Adrenal gland (tissue), 5 donors: ENCODE results near the gene GPR75.

ENCODE experiments used
- POLR2A ChIP-seq, 2 donors: fragments of 450-650 bp; IDR thresholded peaks; one replicate each; pipeline ENCODE4 v1.6.1; 2017; ENCODE audit warnings: antibody characterized with exemption in 2 of 2, mild to moderate bottlenecking in 2 of 2, moderate library complexity in 1 of 2
- TF ChIP-seq, protein P1 (sequence below), 6 experiments: fragments of 450-650 bp in 4 of 6; fragments of 200-600 bp in 2 of 6; sonication (generic) in 1 of 6; IDR thresholded peaks; 1 replicate in 5 of 6; 2 replicates in 1 of 6; pipeline versions ENCODE4 v1.5.1 to v1.8.0; 2016 to 2021; ENCODE audit warnings: antibody characterized with exemption in 6 of 6, mild to moderate bottlenecking in 2 of 6, moderate library complexity in 1 of 6
- donor health status: DM: no; HTN: no; CAD: no.

DNA sequence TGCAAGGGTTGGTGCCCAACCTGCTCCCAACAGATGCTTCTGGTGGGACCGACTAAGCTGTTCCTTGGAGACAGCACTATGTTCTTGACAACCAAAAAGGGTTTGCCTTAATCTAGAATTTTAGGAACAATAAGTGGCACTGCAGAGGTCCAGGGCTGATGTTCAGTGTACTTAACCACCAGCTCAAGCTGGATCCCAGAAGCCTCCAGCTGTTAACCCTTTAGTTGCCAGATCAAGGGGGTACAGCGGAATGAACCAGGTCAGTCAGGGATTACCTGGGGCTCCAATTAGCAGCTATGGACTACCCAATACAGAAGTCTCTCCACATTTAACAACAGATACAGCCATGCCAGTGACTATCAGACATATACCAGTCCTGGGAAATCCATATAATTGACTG lies 3.5 kb downstream of the GPR75 start:
- TF ChIP-seq, protein P1, sequence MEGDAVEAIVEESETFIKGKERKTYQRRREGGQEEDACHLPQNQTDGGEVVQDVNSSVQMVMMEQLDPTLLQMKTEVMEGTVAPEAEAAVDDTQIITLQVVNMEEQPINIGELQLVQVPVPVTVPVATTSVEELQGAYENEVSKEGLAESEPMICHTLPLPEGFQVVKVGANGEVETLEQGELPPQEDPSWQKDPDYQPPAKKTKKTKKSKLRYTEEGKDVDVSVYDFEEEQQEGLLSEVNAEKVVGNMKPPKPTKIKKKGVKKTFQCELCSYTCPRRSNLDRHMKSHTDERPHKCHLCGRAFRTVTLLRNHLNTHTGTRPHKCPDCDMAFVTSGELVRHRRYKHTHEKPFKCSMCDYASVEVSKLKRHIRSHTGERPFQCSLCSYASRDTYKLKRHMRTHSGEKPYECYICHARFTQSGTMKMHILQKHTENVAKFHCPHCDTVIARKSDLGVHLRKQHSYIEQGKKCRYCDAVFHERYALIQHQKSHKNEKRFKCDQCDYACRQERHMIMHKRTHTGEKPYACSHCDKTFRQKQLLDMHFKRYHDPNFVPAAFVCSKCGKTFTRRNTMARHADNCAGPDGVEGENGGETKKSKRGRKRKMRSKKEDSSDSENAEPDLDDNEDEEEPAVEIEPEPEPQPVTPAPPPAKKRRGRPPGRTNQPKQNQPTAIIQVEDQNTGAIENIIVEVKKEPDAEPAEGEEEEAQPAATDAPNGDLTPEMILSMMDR (IDR thresholded peaks at IDR 0.05): no peak
- no peak for TF ChIP-seq POLR2A (IDR thresholded peaks at IDR 0.05)
